ENCODE data around the gene HEMGN. TPM values are rescaled to one million over a fixed set of nuclear protein-coding genes. Genes with fewer than 3 reads are reported as not detected.

The HEMGN gene
- total RNA-seq, 1 donor from 2014 or later, result not detected

DNA sequence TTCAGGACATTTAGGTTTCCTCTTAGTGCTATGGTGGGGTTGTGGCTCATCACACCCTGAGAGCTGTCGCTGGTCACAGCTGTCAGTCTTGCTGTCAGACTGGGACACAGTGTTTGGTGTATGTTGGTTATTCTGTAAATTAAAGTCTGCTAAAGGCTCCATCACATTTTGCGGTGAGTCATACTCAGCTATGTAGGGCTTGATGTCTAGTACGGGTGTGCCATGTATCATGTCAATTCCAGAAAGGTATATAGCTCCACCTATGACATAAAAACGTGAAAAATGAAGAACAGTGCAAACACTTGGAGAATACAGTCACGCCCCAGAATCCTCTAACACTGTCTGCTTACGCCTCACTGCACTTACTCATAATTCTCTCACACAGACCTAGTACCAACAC lies 27.6 kb downstream of the HEMGN start:
- no peak overlapping the region for H3K27ac Mint-ChIP-seq (ENCODE audit: unreplicated experiment)
- H3K4me1 Mint-ChIP-seq (ENCODE audit: unreplicated experiment), result no peaks in the 10 kb centered on the region
- TF ChIP-seq, protein P1, sequence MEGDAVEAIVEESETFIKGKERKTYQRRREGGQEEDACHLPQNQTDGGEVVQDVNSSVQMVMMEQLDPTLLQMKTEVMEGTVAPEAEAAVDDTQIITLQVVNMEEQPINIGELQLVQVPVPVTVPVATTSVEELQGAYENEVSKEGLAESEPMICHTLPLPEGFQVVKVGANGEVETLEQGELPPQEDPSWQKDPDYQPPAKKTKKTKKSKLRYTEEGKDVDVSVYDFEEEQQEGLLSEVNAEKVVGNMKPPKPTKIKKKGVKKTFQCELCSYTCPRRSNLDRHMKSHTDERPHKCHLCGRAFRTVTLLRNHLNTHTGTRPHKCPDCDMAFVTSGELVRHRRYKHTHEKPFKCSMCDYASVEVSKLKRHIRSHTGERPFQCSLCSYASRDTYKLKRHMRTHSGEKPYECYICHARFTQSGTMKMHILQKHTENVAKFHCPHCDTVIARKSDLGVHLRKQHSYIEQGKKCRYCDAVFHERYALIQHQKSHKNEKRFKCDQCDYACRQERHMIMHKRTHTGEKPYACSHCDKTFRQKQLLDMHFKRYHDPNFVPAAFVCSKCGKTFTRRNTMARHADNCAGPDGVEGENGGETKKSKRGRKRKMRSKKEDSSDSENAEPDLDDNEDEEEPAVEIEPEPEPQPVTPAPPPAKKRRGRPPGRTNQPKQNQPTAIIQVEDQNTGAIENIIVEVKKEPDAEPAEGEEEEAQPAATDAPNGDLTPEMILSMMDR (IDR thresholded peaks at IDR 0.05), result no peak
- H3K27me3 Mint-ChIP-seq (ENCODE audit: unreplicated experiment), result no peaks in the 10 kb centered on the region
- no peak for DNase-seq (ENCODE audit: extremely low spot score, unreplicated experiment)
- no peak overlapping the region for H3K4me3 Mint-ChIP-seq (ENCODE audit: unreplicated experiment)
- H3K36me3 Mint-ChIP-seq (ENCODE audit: unreplicated experiment), result peaks cover 50% of the 10 kb centered on the region
- H3K9me3 Mint-ChIP-seq (ENCODE audit: unreplicated experiment), result no peaks in the 10 kb centered on the region

DNA sequence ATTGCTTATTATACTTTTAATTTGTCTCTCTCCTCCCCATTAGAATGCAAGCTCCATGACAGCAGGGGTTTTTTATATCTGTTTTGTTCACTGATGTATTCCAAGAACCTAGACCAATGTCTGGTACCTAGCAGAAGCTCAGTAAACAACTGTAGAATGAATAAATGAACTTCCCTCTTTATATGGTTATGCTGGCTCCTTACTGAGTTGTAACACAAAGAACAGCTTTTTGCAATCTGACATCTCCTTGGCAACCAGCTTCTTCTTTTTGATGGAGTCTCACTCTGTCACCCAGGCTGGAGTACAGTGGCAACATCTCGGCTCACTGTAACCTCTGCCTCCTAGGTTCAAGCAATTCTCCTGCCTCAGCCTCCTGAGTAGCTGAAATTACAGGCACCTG lies 29.3 kb downstream of the HEMGN start:
- Mint-ChIP-seq H3K4me3 (ENCODE audit: unreplicated experiment) (no peak overlapping the region), H3K4me1 (ENCODE audit: unreplicated experiment) (no peaks in the 10 kb centered on the region), H3K9me3 (ENCODE audit: unreplicated experiment) (no peaks in the 10 kb centered on the region), H3K36me3 (ENCODE audit: unreplicated experiment) (peaks cover 47% of the 10 kb centered on the region), H3K27ac (ENCODE audit: unreplicated experiment) (no peak overlapping the region), H3K27me3 (ENCODE audit: unreplicated experiment) (no peaks in the 10 kb centered on the region)
- no peak for DNase-seq (ENCODE audit: extremely low spot score, unreplicated experiment)
- TF ChIP-seq, protein P1 (IDR thresholded peaks at IDR 0.05), result no peak

DNA sequence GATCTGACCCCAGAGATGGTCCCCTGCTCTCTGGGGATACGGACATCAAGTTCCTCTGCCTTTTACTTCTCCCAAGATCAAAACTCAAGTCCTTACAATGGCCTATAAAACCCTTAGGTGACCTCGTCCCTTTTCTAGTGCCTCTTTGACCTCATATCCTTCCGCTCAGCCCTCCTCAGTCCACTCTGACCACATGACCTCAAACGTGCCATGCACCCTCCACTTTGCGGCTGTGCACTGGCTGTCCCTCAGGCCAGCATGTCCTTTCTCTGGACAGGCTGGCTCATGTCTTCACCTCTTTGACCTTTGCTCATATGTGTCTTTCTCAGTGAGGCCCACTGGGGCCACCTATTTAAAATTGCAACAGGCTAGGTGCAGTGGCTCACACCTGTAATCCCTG lies 30.3 kb downstream of the HEMGN start:
- Mint-ChIP-seq H3K27me3 (ENCODE audit: unreplicated experiment) (no peaks in the 10 kb centered on the region), H3K4me1 (ENCODE audit: unreplicated experiment) (no peaks in the 10 kb centered on the region), H3K4me3 (ENCODE audit: unreplicated experiment) (no peak overlapping the region), H3K9me3 (ENCODE audit: unreplicated experiment) (no peaks in the 10 kb centered on the region), H3K36me3 (ENCODE audit: unreplicated experiment) (peaks cover 37% of the 10 kb centered on the region), H3K27ac (ENCODE audit: unreplicated experiment) (no peak overlapping the region)
- DNase-seq (ENCODE audit: extremely low spot score, unreplicated experiment), result no peak
- TF ChIP-seq, protein P1 (IDR thresholded peaks at IDR 0.05), result no peak

DNA sequence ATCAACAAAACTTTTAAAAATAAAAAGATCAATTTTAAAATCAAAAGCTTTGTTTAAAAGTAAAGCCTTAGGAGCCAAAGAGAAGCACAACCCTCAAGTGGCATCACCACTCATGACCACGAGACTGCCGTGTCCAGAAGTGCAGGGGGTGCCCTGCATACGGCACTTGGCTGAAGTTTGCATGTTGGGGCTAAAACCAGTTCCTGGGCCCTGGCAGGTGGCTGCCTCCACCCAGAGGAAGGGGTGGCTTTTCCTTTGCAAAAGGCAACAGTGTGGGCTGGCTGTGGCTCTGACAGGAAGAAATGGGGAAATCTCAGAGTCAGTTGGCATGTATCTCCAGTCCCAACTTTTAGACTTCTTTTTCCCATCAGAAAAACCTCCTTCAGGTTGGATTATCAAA lies 30.9 kb downstream of the HEMGN start:
- no peak for DNase-seq (ENCODE audit: extremely low spot score, unreplicated experiment)
- peaks cover 36% of the 10 kb centered on the region for H3K36me3 Mint-ChIP-seq (ENCODE audit: unreplicated experiment)
- H3K27ac Mint-ChIP-seq (ENCODE audit: unreplicated experiment), result no peak overlapping the region
- H3K27me3 Mint-ChIP-seq (ENCODE audit: unreplicated experiment), result no peaks in the 10 kb centered on the region
- H3K9me3 Mint-ChIP-seq (ENCODE audit: unreplicated experiment), result no peaks in the 10 kb centered on the region
- TF ChIP-seq, protein P1 (IDR thresholded peaks at IDR 0.05), result no peak
- H3K4me1 Mint-ChIP-seq (ENCODE audit: unreplicated experiment), result no peaks in the 10 kb centered on the region
- no peak overlapping the region for H3K4me3 Mint-ChIP-seq (ENCODE audit: unreplicated experiment)

DNA sequence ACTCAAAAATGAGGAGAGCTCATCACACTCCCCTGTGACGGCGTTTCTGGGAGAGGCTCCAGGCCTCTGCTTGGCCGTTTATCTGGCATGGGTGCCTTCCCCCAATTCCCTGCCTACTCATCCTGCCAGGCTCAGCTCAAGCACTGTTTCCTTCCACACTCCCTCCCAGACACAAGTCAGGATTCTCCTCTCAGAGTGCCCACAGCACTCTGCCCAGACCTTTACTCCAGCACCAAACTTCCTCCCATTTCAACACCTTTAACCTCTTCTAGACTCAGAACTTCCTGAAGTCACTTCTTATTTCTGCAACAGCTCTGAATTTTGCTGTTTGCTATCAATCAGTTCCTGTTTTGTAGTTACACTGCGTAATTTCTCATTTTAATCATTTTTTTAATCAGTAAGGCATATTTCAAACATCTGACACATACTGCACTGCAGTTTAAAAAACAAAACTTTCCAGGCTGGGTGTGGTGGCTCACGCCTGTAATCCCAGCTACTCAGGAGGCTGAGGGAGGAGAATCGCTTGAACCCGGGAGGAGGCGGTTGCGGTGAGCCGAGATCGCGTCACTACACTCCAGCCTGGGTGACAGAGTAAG lies 31.6 kb downstream of the HEMGN start:
- H3K4me3 Mint-ChIP-seq (ENCODE audit: unreplicated experiment), result no peak overlapping the region
- DNase-seq (ENCODE audit: extremely low spot score, unreplicated experiment), result no peak
- H3K9me3 Mint-ChIP-seq (ENCODE audit: unreplicated experiment), result no peaks in the 10 kb centered on the region
- H3K27ac Mint-ChIP-seq (ENCODE audit: unreplicated experiment), result no peak overlapping the region
- peaks cover 36% of the 10 kb centered on the region for H3K36me3 Mint-ChIP-seq (ENCODE audit: unreplicated experiment)
- TF ChIP-seq, protein P1 (IDR thresholded peaks at IDR 0.05), result no peak
- no peaks in the 10 kb centered on the region for H3K27me3 Mint-ChIP-seq (ENCODE audit: unreplicated experiment)
- H3K4me1 Mint-ChIP-seq (ENCODE audit: unreplicated experiment), result no peaks in the 10 kb centered on the region
